Nephron (organoid): ENCODE data around the gene CHST10.

Experiments
- H3K27ac Mint-ChIP-seq, 3 experiments: 2 replicates each; pipeline ENCODE4 v1.8.0; 2020; ENCODE audit warnings: mixed read lengths in 3 of 3, mild to moderate bottlenecking in 2 of 3, moderate library complexity in 1 of 3
- H3K27me3 Mint-ChIP-seq: 2 replicates; pipeline ENCODE4 v1.8.0; 2021; ENCODE audit warnings: low read depth, mild to moderate bottlenecking, moderate library complexity, mixed read lengths
- H3K36me3 Mint-ChIP-seq: 2 replicates; pipeline ENCODE4 v1.8.0; 2020; ENCODE audit warnings: low read depth, mixed read lengths
- H3K4me1 Mint-ChIP-seq: 2 replicates; pipeline ENCODE4 v1.8.0; 2020; ENCODE audit warnings: mixed read lengths
- H3K4me3 Mint-ChIP-seq, 3 experiments: 2 replicates each; pipeline ENCODE4 v1.8.0; 2020; ENCODE audit warnings: mild to moderate bottlenecking in 3 of 3, mixed read lengths in 3 of 3, moderate library complexity in 2 of 3
- H3K9me3 Mint-ChIP-seq: 2 replicates; pipeline ENCODE4 v1.8.0; 2020; ENCODE audit warnings: mixed read lengths
- TF ChIP-seq, protein P1 (sequence below), 3 experiments: fragments of 200-600 bp; sonication (generic); IDR thresholded peaks; one replicate each; pipeline ENCODE4 v1.5.0; 2021; ENCODE audit warnings: antibody characterized with exemption in 3 of 3; ENCODE audit not compliant: unreplicated experiment in 3 of 3

CHST10 gene

DNA sequence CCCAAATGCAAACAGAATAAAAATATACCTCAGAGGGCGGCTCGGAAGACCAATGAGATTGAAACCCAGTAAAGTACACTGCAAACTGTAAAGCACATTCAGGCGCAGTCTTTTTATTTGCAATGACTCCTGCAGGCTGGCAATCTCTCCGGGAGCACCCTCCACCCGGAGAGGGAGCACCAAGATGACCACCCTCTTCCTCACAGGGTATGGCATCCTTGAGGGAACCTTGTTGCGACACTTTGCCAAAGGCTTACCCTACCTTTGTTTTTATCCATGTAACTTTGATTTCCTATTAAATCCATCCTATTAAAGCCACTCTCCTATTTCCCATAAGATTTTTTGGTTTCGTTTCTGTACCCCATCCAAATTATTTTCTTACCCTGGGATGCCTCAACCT lies 16.2 kb downstream of the CHST10 start:
- H3K27me3 Mint-ChIP-seq = no peaks in the 10 kb centered on the region
- peaks cover 53% of the 10 kb centered on the region for H3K36me3 Mint-ChIP-seq
- TF ChIP-seq, protein P1, sequence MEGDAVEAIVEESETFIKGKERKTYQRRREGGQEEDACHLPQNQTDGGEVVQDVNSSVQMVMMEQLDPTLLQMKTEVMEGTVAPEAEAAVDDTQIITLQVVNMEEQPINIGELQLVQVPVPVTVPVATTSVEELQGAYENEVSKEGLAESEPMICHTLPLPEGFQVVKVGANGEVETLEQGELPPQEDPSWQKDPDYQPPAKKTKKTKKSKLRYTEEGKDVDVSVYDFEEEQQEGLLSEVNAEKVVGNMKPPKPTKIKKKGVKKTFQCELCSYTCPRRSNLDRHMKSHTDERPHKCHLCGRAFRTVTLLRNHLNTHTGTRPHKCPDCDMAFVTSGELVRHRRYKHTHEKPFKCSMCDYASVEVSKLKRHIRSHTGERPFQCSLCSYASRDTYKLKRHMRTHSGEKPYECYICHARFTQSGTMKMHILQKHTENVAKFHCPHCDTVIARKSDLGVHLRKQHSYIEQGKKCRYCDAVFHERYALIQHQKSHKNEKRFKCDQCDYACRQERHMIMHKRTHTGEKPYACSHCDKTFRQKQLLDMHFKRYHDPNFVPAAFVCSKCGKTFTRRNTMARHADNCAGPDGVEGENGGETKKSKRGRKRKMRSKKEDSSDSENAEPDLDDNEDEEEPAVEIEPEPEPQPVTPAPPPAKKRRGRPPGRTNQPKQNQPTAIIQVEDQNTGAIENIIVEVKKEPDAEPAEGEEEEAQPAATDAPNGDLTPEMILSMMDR (IDR thresholded peaks at IDR 0.05; ENCODE audit: unreplicated experiment in 3 of 3) = no peak
- H3K9me3 Mint-ChIP-seq = no peaks in the 10 kb centered on the region
- no peak overlapping the region for H3K27ac Mint-ChIP-seq
- H3K4me1 Mint-ChIP-seq = peaks cover 6% of the 10 kb centered on the region
- H3K4me3 Mint-ChIP-seq = no peak overlapping the region

DNA sequence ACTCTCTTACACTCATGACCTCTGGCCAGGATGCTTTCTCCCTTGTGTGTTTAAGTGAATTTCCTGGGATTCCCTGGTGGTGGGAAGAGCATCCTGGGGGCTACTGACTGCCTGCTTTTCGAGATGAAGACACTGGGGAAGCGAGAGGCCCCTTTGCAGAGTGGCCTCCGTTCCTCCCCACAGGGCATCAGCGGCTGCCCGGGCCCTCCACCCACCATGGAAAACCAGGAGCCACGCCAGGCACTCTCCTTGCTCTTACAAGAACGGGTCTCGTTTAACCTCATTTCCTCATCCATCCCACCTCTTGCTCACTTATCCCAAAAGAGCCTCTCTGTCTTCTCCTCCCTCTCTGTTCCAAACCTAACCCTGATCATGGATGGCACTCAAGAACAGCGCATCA lies 17.8 kb downstream of the CHST10 start:
- Mint-ChIP-seq H3K36me3 (peaks cover 55% of the 10 kb centered on the region), H3K27ac (no peak overlapping the region), H3K9me3 (no peaks in the 10 kb centered on the region), H3K4me1 (peaks cover 6% of the 10 kb centered on the region), H3K4me3 (no peak overlapping the region), H3K27me3 (no peaks in the 10 kb centered on the region)
- TF ChIP-seq, protein P1 (IDR thresholded peaks at IDR 0.05; ENCODE audit: unreplicated experiment in 3 of 3) = no peak

DNA sequence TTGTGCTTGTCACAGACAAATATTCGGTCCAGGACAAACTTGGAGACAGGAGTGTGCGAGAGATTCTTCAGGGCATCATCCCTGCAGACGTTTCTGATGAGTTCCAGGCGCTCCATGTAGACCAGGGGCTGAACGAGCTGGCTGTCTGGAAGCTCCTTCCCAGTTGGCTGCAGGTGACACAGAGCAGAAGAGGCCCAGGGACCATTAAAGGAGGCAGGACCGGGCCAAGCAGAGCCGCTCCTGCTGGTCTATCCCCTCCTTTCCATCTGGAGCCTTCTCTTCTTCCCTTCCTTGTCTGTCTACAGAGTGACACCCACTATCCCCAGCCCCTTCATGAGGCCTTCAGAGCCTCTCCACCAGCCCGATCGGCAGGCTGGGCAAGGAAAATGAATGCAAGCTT lies 19.5 kb downstream of the CHST10 start:
- H3K9me3 Mint-ChIP-seq = no peaks in the 10 kb centered on the region
- no peak overlapping the region for H3K27ac Mint-ChIP-seq
- no peaks in the 10 kb centered on the region for H3K27me3 Mint-ChIP-seq
- no peak overlapping the region for H3K4me3 Mint-ChIP-seq
- H3K36me3 Mint-ChIP-seq = peaks cover 57% of the 10 kb centered on the region
- TF ChIP-seq, protein P1 (IDR thresholded peaks at IDR 0.05; ENCODE audit: unreplicated experiment in 3 of 3) = no peak
- no peaks in the 10 kb centered on the region for H3K4me1 Mint-ChIP-seq

DNA sequence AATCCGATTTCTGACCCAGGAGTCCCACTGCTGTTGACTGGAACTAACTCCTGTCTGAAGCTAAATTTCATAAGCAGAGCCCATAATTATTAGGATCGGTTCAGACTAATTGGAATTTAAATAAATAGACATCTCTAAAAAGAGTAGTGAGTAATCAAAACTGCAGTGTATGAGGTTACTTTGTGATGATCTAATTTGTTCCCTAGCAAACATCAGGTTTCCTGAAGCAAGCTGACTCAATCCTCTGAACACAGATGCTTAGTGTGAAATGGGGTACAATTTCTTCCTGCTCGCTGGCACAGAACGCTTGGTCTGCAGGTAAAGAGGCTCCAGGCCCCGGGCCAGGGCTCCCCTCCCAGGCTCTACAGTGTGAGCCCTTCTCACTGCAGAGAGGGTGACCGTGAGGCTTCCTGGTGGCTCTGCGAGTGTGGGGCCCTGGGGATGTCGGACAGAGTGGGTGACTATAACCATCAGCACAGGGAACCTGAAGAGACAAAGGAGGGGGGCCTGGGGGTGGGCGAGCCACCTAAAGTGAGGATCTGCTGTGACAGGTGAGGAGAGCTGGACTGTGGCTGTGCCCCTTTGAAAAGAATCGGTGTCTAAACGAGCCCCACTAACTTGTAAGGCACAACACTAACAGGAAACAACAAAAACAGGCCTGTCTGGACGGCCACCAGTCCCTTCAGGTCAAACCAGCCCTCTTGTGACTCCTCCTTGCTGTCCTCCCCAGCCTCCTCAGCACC lies 20.2 kb downstream of the CHST10 start:
- Mint-ChIP-seq H3K36me3 (peaks cover 57% of the 10 kb centered on the region), H3K27ac (no peak overlapping the region), H3K4me3 (no peak overlapping the region), H3K9me3 (no peaks in the 10 kb centered on the region), H3K4me1 (no peaks in the 10 kb centered on the region), H3K27me3 (no peaks in the 10 kb centered on the region)
- TF ChIP-seq, protein P1 (IDR thresholded peaks at IDR 0.05; ENCODE audit: unreplicated experiment in 3 of 3) = no peak

DNA sequence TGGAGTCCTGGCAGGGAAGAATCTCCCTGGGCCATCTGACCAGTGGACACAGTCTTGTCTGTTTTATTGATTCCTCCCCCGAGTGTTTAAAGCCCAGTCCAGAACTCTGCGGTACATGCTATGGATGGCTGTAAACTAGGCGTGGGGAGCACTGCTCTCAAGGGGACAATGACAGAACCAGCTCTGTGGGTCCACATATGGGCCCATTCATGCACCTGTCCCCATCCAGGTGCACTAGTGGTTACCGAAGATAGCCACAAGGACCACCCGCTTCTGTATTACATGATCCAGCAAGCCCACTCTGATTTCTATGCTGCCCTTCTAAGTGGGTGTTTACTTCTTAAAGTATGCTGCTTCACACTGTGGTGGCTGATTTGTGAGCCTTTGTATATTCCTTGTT lies 21.0 kb downstream of the CHST10 start:
- H3K4me1 Mint-ChIP-seq = no peaks in the 10 kb centered on the region
- TF ChIP-seq, protein P1 (IDR thresholded peaks at IDR 0.05; ENCODE audit: unreplicated experiment in 3 of 3) = no peak
- H3K4me3 Mint-ChIP-seq = no peak overlapping the region
- H3K9me3 Mint-ChIP-seq = no peaks in the 10 kb centered on the region
- no peak overlapping the region for H3K27ac Mint-ChIP-seq
- H3K36me3 Mint-ChIP-seq = peaks cover 53% of the 10 kb centered on the region
- H3K27me3 Mint-ChIP-seq = no peaks in the 10 kb centered on the region
